ENCODE measurements around the gene EEF1AKMT2.

GRCh38 chr10:124791547-124792348 lies at the start of gene EEF1AKMT2:
- TF ChIP-seq CTCF (conservative IDR thresholded peaks at IDR 0.05 in 1 of 2, IDR thresholded peaks at IDR 0.05 in 1 of 2; ENCODE audit: low read depth in 1 of 2, low read length in 2 of 2) (peak; percentile 7 to 33), EZH2 (IDR thresholded peaks at IDR 0.05; ENCODE audit: low read length, missing control alignments) (no peak)

Data from fibroblast of lung (primary cell).